HepG2 (cell line): Measurements from ENCODE around the gene HS3ST4.

ENCODE experiments used
- EED ChIP-seq: sonication (generic); formaldehyde crosslinking; IDR thresholded peaks from 2 replicates; pipeline ENCODE4 v1.5.0; 2020; ENCODE audit warnings: mild to moderate bottlenecking, missing genetic modification reagents
- EP300 ChIP-seq, 3 experiments: sonication (generic) in 1 of 3; formaldehyde crosslinking in 1 of 3; IDR thresholded peaks; 2 replicates each; pipeline versions ENCODE4 v1.5.1 to v1.6.1; 2011 to 2020; ENCODE audit warnings: low read depth in 2 of 3, low read length in 2 of 3, borderline replicate concordance in 1 of 3, improper control_type of control experiment in 1 of 3, mild to moderate bottlenecking in 1 of 3, missing genetic modification reagents in 1 of 3, moderate library complexity in 1 of 3
- ETV6 ChIP-seq: sonication (generic); formaldehyde crosslinking; conservative IDR thresholded peaks from 2 replicates; pipeline ENCODE4 v1.4.0; 2020; ENCODE audit warnings: missing genetic modification reagents
- EZH2 ChIP-seq: conservative IDR thresholded peaks from 2 replicates; pipeline ENCODE4 v1.6.1; 2012; ENCODE audit warnings: mild to moderate bottlenecking, low read depth, low read length, moderate library complexity
- FIP1L1 ChIP-seq: fragments of 200-400 bp; formaldehyde crosslinking; IDR thresholded peaks from 2 replicates; pipeline ENCODE4 v1.6.1; 2018; ENCODE audit warnings: low read depth, mild to moderate bottlenecking, low read length, moderate library complexity, borderline replicate concordance; ENCODE audit not compliant: insufficient read depth
- HMGXB4 ChIP-seq, 2 experiments: sonication (generic) in 1 of 2; formaldehyde crosslinking in 1 of 2; IDR thresholded peaks; 2 replicates each; pipeline versions ENCODE4 v1.4.0 to v1.6.1; 2018 to 2020; ENCODE audit warnings: missing genetic modification reagents in 2 of 2, borderline replicate concordance in 1 of 2, low read depth in 1 of 2, mild to moderate bottlenecking in 1 of 2, missing biosample characterization in 1 of 2
- MZF1 ChIP-seq: sonication (generic); formaldehyde crosslinking; IDR thresholded peaks from 2 replicates; pipeline ENCODE4 v1.8.1; 2023; ENCODE audit warnings: mild to moderate bottlenecking, missing genetic modification reagents, borderline replicate concordance
- NR1H2 ChIP-seq: sonication (generic); formaldehyde crosslinking; IDR thresholded peaks from 2 replicates; pipeline ENCODE4 v1.8.1; 2022; ENCODE audit warnings: low read depth, missing genetic modification reagents, borderline replicate concordance
- POLR2A ChIP-seq, 2 experiments: IDR thresholded peaks; 2 replicates each; pipeline ENCODE4 v1.6.1; 2011; ENCODE audit warnings: low read depth in 2 of 2, low read length in 2 of 2, mild to moderate bottlenecking in 1 of 2, moderate library complexity in 1 of 2; ENCODE audit not compliant: insufficient read depth in 1 of 2
- USF2 ChIP-seq, 2 experiments: sonication (generic) in 1 of 2; formaldehyde crosslinking in 1 of 2; IDR thresholded peaks; 2 replicates each; pipeline versions ENCODE4 v1.5.1 to v1.6.1; 2011 to 2020; ENCODE audit warnings: borderline replicate concordance in 1 of 2, low read depth in 1 of 2, low read length in 1 of 2, mild to moderate bottlenecking in 1 of 2, missing genetic modification reagents in 1 of 2, moderate library complexity in 1 of 2
- ZNF230 ChIP-seq: sonication (generic); formaldehyde crosslinking; IDR thresholded peaks from 2 replicates; pipeline ENCODE4 v1.4.0; 2020; ENCODE audit warnings: mild to moderate bottlenecking, missing genetic modification reagents
- ZNF468 ChIP-seq: sonication (generic); formaldehyde crosslinking; IDR thresholded peaks from 2 replicates; pipeline ENCODE4 v1.8.0; 2022; ENCODE audit warnings: mild to moderate bottlenecking, moderate library complexity, missing genetic modification reagents
- ZNF781 ChIP-seq: sonication (generic); formaldehyde crosslinking; IDR thresholded peaks from 2 replicates; pipeline ENCODE4 v1.5.1; 2020; ENCODE audit warnings: borderline replicate concordance, mild to moderate bottlenecking, missing genetic modification reagents; ENCODE audit errors: not compliant biosample characterization

GRCh38 chr16:25877103-25877502 is 185.3 kb downstream of the HS3ST4 start:
- TF ChIP-seq NR1H2 (no peak), HMGXB4 (CRISPR knock-in tag; IDR thresholded peaks at IDR 0.05; ENCODE audit: borderline replicate concordance in 1 of 2, low read depth in 1 of 2) (no peak), ZNF468 (no peak), EZH2 (no peak), ETV6 (CRISPR knock-in tag) (no peak), ZNF230 (no peak), MZF1 (CRISPR knock-in tag) (no peak), POLR2A (IDR thresholded peaks at IDR 0.05; ENCODE audit: insufficient read depth in 1 of 2, low read depth in 2 of 2, low read length in 2 of 2) (no peak), FIP1L1 (no peak), ZNF781 (no peak), EED (CRISPR knock-in tag) (no peak), EP300 (IDR thresholded peaks at IDR 0.05; ENCODE audit: low read depth in 2 of 2, low read length in 2 of 2) (no peak), EP300 (CRISPR knock-in tag; IDR thresholded peaks at IDR 0.05; ENCODE audit: borderline replicate concordance) (no peak), USF2 (IDR thresholded peaks at IDR 0.05; ENCODE audit: low read depth, low read length) (no peak), USF2 (CRISPR knock-in tag; IDR thresholded peaks at IDR 0.05; ENCODE audit: borderline replicate concordance) (no peak)
